Thymus (tissue), 11 donors: ENCODE results near the gene KCTD4. TPM values are rescaled to one million over a fixed set of nuclear protein-coding genes. Genes with fewer than 3 reads are reported as not detected.

Experiments used
- DNase-seq, 9 donors: peaks; one replicate each; pipeline ENCODE4 v3.0.0-alpha.2; 2013; ENCODE audit warnings: low spot score in 9 of 9, low read depth in 6 of 9, missing footprints in 1 of 9
- H3K27ac ChIP-seq, 2 donors: one replicate each; pipeline ENCODE4 v1.5.1; 2013; ENCODE audit warnings: control low read depth in 1 of 2, low read depth in 1 of 2, low read length in 1 of 2, mild to moderate bottlenecking in 1 of 2, moderate library complexity in 1 of 2
- H3K27me3 ChIP-seq, 2 donors: one replicate each; pipeline ENCODE4 v1.5.1; 2013; ENCODE audit warnings: low read length in 1 of 2; ENCODE audit not compliant: control insufficient read depth in 2 of 2, insufficient read depth in 1 of 2
- H3K36me3 ChIP-seq, 2 donors: one replicate each; pipeline ENCODE4 v1.5.1; 2013; ENCODE audit warnings: low read length in 1 of 2, mild to moderate bottlenecking in 1 of 2, moderate library complexity in 1 of 2; ENCODE audit not compliant: control insufficient read depth in 2 of 2, insufficient read depth in 2 of 2
- H3K4me1 ChIP-seq, 2 donors: one replicate each; pipeline ENCODE4 v1.5.1; 2013; ENCODE audit warnings: low read length in 2 of 2; ENCODE audit not compliant: control insufficient read depth in 2 of 2, insufficient read depth in 2 of 2
- H3K4me3 ChIP-seq, 2 donors: one replicate each; pipeline ENCODE4 v1.5.1; 2013; ENCODE audit warnings: low read length in 2 of 2, control low read depth in 1 of 2, mild to moderate bottlenecking in 1 of 2
- H3K9me3 ChIP-seq, 2 donors: one replicate each; pipeline ENCODE4 v1.5.1; 2013; ENCODE audit warnings: low read length in 1 of 2, mild to moderate bottlenecking in 1 of 2; ENCODE audit not compliant: control insufficient read depth in 2 of 2, insufficient read depth in 1 of 2
- whole genome bisulfite sequencing: extraction: QIAGEN DNeasy Blood & Tissue Kit; methylation state at CpG from one replicate; pipeline ENCODE4 v1.1.7; 2013; 5-methylcytosine and 5-hydroxymethylcytosine counted together
- polyA plus RNA-seq: library from polyadenylated mRNA; stranded (reverse); fragments of 200-250 nt; gene quantifications from one replicate; pipeline ENCODE4 v1.2.3, GENCODE V29; 2013
- total RNA-seq: library from RNA; stranded (reverse); fragments of 120-200 nt; gene quantifications from one replicate; pipeline ENCODE4 v1.2.4, GENCODE V29; 2013
- donor health status: healthy.

The KCTD4 gene
- total and polyA plus RNA-seq, 2 donors, result not detected

- Histone ChIP-seq H3K4me1 (no peaks in the 10 kb centered on the region), H3K4me3 (no peak overlapping the region), H3K27ac (no peak overlapping the region), H3K36me3 (no peaks in the 10 kb centered on the region), H3K9me3 (no peaks in the 10 kb centered on the region), H3K27me3 (no peaks in the 10 kb centered on the region)
- 88% methylated on average over 4 of the region's 4 CpGs for WGBS
- DNase-seq, result no peak
Measured at GRCh38 chr13:45219938-45220375, 19.1 kb upstream of the KCTD4 start.

DNA sequence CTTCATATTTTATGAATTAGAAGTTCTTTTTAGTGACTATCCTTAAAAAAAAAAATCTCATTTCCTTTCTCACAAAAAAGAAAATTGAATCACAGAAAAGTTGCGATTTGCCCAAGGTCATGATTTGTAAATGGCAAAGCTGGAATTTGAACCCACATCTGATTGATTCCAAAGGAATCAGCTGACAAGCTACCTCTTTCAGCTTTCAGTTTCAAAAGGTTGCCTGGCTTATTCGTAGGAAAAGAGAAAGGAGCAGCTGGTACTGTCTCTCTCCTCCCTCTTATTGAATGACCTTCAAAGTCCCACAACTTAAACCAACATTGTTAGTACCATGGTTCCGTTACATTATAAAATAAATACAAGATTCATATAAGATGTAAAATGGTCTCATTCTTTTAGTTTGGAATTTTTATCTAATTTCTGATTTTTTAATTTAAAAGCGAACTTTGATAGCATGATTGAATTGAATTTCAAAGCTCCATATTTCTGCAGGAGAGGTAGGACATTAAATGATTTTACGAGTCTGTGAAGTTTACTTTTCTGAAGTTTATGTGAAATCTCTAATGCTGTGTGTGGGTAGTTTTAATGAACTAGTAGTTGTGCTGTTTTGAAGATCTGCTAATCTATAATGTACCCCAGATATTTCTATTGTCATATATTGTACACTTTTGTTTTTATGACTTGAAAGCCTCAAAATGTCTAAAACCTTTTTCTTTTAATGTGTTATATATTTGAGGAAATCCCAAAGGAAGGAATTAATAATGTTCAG lies 18.5 kb upstream of the KCTD4 start:
- no peaks in the 10 kb centered on the region for H3K9me3 ChIP-seq
- H3K27me3 ChIP-seq, result no peaks in the 10 kb centered on the region
- H3K36me3 ChIP-seq, result no peaks in the 10 kb centered on the region
- no peak overlapping the region for H3K27ac ChIP-seq
- H3K4me1 ChIP-seq, result no peaks in the 10 kb centered on the region
- 94% methylated on average over 5 of the region's 5 CpGs for WGBS
- no peak overlapping the region for H3K4me3 ChIP-seq
- no peak for DNase-seq

DNA sequence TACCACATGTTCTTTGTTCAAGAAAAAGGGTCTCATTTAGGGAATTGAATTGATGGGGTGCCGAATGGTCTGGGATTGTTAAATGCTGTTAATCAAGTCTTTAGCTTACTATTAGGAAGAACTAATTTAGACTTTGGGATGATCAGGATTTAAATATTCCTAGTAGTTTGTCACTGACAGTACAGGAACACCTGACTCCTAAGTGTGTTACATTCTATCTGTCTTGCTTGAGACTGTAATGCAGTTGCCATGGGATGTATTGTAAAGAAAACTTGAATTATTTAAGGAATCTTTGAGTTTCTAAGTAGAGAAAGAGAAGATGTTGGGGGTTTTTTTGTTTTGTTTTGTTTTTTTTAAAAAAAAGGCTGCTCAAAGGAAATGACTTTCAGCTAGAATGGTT lies 17.8 kb upstream of the KCTD4 start:
- no peak for DNase-seq
- no peaks in the 10 kb centered on the region for H3K4me1 ChIP-seq
- H3K4me3 ChIP-seq, result no peak overlapping the region
- H3K36me3 ChIP-seq, result no peaks in the 10 kb centered on the region
- no peaks in the 10 kb centered on the region for H3K9me3 ChIP-seq
- no peaks in the 10 kb centered on the region for H3K27me3 ChIP-seq
- H3K27ac ChIP-seq, result no peak overlapping the region
- WGBS, result 97% methylated on average over 1 of the region's 1 CpG

GRCh38 chr13:45216193-45216592 lies 15.3 kb upstream of the KCTD4 start:
- Histone ChIP-seq H3K4me3 (no peak overlapping the region), H3K27me3 (no peaks in the 10 kb centered on the region), H3K36me3 (no peaks in the 10 kb centered on the region), H3K27ac (no peak overlapping the region), H3K4me1 (no peaks in the 10 kb centered on the region), H3K9me3 (no peaks in the 10 kb centered on the region)
- 95% methylated on average over 4 of the region's 4 CpGs for WGBS
- DNase-seq, result no peak

- H3K9me3 ChIP-seq, result no peaks in the 10 kb centered on the region
- no peaks in the 10 kb centered on the region for H3K27me3 ChIP-seq
- H3K36me3 ChIP-seq, result peaks cover 0 to 4% of the 10 kb centered on the region in 2 donors
- no peak for DNase-seq
- no peaks in the 10 kb centered on the region for H3K4me1 ChIP-seq
- 94% methylated on average over 9 of the region's 9 CpGs for WGBS
- no peak overlapping the region for H3K4me3 ChIP-seq
- no peak overlapping the region for H3K27ac ChIP-seq
Measured at GRCh38 chr13:45215392-45216077, 14.7 kb upstream of the KCTD4 start.

- Histone ChIP-seq H3K36me3 (peaks cover 5 to 13% of the 10 kb centered on the region in 2 donors), H3K27ac (no peak overlapping the region), H3K27me3 (no peaks in the 10 kb centered on the region), H3K4me1 (no peaks in the 10 kb centered on the region), H3K4me3 (no peak overlapping the region), H3K9me3 (no peaks in the 10 kb centered on the region)
- DNase-seq, result no peak
Measured at GRCh38 chr13:45209229-45209628, 8.4 kb upstream of the KCTD4 start.

- H3K4me3 ChIP-seq, result no peak overlapping the region
- DNase-seq, result no peak
- H3K4me1 ChIP-seq, result no peaks in the 10 kb centered on the region
- WGBS, result 48% methylated on average over 2 of the region's 2 CpGs
- H3K36me3 ChIP-seq, result peaks cover 5 to 13% of the 10 kb centered on the region in 2 donors
- no peaks in the 10 kb centered on the region for H3K27me3 ChIP-seq
- H3K27ac ChIP-seq, result no peak overlapping the region
- no peaks in the 10 kb centered on the region for H3K9me3 ChIP-seq
Measured at GRCh38 chr13:45208132-45208531, 7.3 kb upstream of the KCTD4 start.

GRCh38 chr13:45207319-45207718 lies 6.5 kb upstream of the KCTD4 start:
- H3K27me3 ChIP-seq, result no peaks in the 10 kb centered on the region
- WGBS, result 92% methylated on average over 4 of the region's 4 CpGs
- no peak overlapping the region for H3K4me3 ChIP-seq
- peaks cover 5 to 13% of the 10 kb centered on the region in 2 donors for H3K36me3 ChIP-seq
- H3K27ac ChIP-seq, result peak overlapping the region in 1 of 2 donors; percentile 68
- H3K4me1 ChIP-seq, result no peaks in the 10 kb centered on the region
- no peaks in the 10 kb centered on the region for H3K9me3 ChIP-seq
- DNase-seq, result no peak

GRCh38 chr13:45206340-45206739 lies 5.5 kb upstream of the KCTD4 start:
- Histone ChIP-seq H3K27ac (peak overlapping the region in 1 of 2 donors; percentile 68), H3K4me3 (no peak overlapping the region), H3K9me3 (no peaks in the 10 kb centered on the region), H3K27me3 (no peaks in the 10 kb centered on the region), H3K36me3 (peaks cover 5 to 13% of the 10 kb centered on the region in 2 donors), H3K4me1 (no peaks in the 10 kb centered on the region)
- no peak for DNase-seq
